Kidney tubule cell (primary cell): ENCODE measurements around the gene CLRN3.
A peak's percentile ranks its signal among the peaks of the same experiment; 100 is the strongest.

ENCODE experiments used
- DNase-seq: peaks from one replicate; pipeline ENCODE4 v3.0.0-alpha.2; 2018; ENCODE audit warnings: low spot score

Gene CLRN3

GRCh38 chr10:127919418-127920271 is 26.9 kb upstream of the CLRN3 start:
- peak; percentile 40 for DNase-seq

GRCh38 chr10:127918572-127918971 is 25.8 kb upstream of the CLRN3 start:
- no peak for DNase-seq

GRCh38 chr10:127916826-127917225 is 24.1 kb upstream of the CLRN3 start:
- DNase-seq: no peak

- no peak for DNase-seq
These were observed 22.6 kb upstream of the CLRN3 start for GRCh38 chr10:127915324-127915723.

- no peak for DNase-seq
These were observed 20.6 kb upstream of the CLRN3 start for GRCh38 chr10:127913368-127913759.

GRCh38 chr10:127912607-127913367 is 20.0 kb upstream of the CLRN3 start:
- no peak for DNase-seq

- no peak for DNase-seq
These were observed 19.1 kb upstream of the CLRN3 start for GRCh38 chr10:127911867-127912257.

- peak; percentile 38 for DNase-seq
These were observed 18.6 kb upstream of the CLRN3 start for GRCh38 chr10:127911218-127911866.

GRCh38 chr10:127910464-127910770 is 17.7 kb upstream of the CLRN3 start:
- no peak for DNase-seq

GRCh38 chr10:127909716-127910463 is 17.1 kb upstream of the CLRN3 start:
- DNase-seq: no peak

GRCh38 chr10:127908959-127909267 is 16.2 kb upstream of the CLRN3 start:
- no peak for DNase-seq

GRCh38 chr10:127908106-127908958 is 15.6 kb upstream of the CLRN3 start:
- DNase-seq: peak; percentile 89

- peak; percentile 26 for DNase-seq
These were observed 14.8 kb upstream of the CLRN3 start for GRCh38 chr10:127907411-127908105.

GRCh38 chr10:127906548-127907377 is 14.0 kb upstream of the CLRN3 start, which contains the start of gene PTPRE:
Gene PTPRE (plus strand): TSS chr10:127907103. CDS start chr10:128040882, 133,779 bp downstream.
- DNase-seq: peak; percentile 84

- DNase-seq: no peak
These were observed 13.1 kb upstream of the CLRN3 start for GRCh38 chr10:127905848-127906261.

- no peak for DNase-seq
These were observed 12.5 kb upstream of the CLRN3 start for GRCh38 chr10:127905001-127905847.

- DNase-seq: no peak
These were observed 11.7 kb upstream of the CLRN3 start for GRCh38 chr10:127904311-127905000.

- no peak for DNase-seq
These were observed 11.0 kb upstream of the CLRN3 start for GRCh38 chr10:127903789-127904188.
